IPS-NIHi7 (cell line): Measurements from ENCODE around the gene ATXN10.
"Not testable (repeated sequence)": the region's sequence is repeated elsewhere in the genome, so short reads cannot be mapped to it uniquely, and the experiment has no call there.

ENCODE experiments used
- DNase-seq: peaks from one replicate; pipeline ENCODE4 v3.0.0; 2012; ENCODE audit warnings: mixed read lengths; ENCODE audit errors: extremely low spot score

ATXN10 gene

DNA sequence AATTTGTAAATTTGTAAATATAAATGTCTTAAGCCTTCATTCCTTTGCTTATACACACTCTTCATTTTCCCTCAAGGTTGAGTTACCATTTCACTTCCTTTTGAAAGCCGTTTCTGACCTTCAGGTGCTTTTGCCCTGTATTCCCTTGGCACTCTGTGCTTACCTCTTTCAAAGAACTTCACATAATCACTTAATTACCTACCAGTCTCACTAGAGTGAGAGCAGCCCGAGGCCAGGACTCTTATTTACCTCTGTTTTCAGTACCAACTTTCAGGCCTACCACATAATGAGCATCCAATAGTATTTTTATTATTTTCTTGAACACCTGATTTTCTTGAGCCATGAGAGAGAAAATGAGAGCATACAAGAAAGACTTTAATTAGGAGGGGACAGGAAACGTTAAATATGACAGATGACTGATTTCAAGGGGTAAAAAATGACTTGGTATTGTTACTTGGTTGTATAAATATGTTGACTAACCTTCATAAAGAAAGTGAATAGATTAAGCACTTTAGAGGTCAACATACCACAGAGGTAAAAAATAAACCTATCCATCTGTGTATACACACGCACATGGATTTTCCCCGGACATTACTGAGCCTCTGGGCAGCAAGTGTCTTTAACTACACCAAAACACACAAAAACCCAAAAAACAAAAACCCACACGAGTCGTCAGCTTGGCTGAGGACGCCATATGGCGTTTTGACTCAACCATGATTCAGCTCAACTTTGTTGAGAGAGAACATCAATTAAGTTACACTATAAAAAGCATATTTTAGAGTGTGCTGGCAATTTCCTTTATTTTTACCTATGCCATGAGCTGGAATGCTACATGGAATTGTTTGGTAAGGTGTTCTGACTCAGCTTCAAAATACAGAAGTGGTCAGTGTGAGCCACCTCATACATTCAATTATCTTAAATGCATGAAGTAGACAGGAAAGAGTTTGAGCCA, 7.6 kb downstream of the ATXN10 start:
- no peak for DNase-seq

DNA sequence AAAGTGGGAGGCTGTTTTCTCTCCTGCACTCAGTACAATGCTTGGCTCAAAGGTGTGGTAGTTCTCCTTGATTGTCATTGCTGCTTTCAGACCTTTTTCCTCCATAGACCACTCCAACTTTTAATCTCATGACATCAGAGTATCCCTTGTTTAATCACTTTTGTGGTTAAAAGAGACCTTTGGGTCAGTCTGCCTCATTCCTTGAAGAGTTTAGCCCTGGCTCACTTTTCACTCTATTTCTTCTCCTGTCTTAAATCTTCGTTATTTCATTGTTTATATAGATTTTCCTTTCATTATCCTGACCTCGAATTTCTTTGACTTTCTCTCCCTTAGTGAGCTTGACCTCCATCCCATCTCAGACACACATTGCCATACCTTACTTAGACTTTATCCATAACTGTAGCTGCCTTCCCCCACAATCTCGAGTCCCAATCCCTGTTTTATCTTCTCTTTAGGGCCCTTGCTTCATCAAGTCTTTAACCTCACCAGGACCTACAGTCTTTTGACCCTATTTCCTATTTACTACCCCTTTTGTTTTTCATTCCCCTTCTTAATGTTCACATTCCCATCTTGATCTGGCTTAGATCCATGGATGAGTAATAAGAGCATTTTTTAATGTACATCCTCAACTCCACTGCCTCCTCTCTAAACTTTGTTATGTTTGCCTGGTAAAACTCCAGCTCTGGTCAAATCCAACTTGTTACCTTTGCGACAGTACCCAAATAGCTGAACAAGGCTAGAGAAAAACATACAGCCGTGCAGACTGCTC, 9.5 kb downstream of the ATXN10 start:
- no peak for DNase-seq

DNA sequence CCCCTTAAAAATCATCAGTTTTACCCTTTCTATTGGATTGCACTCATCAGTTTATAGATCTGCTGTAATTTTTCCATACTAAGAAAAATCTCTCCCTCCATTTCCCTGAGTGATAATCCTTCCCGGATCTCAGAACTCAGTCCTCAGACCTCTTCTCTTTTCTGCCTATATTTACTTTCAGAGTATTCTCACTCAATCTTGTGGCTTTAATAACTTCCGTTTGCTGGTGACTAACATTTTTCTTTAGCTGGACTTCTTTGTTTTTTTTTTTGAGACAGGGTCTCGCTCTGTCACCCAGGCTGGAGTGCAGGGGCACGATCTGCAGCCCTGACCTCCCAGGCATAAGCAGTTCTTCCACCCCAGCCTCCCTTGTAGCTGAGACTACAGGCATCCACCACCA, 10.4 kb downstream of the ATXN10 start:
- no peak for DNase-seq

DNA sequence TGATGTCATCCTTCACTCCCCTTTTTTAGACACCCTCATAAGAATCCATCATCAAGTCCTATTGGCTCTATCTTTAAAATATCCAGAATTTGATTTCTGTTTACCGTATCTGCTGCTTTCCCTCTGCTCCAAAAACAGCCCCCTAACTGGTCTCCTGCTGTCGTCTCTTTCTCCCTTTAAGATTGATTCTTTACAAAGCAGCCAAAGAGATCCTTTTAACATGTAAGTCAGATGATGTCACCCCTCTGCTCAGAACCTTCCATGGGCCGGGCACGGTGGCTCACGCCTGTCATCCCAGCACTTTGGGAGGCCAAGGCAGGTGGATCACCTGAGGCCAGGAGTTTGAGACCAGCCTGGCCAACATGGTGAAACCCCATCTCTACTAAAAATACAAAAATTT, 11.1 kb downstream of the ATXN10 start:
- not testable (repeated sequence) for DNase-seq

DNA sequence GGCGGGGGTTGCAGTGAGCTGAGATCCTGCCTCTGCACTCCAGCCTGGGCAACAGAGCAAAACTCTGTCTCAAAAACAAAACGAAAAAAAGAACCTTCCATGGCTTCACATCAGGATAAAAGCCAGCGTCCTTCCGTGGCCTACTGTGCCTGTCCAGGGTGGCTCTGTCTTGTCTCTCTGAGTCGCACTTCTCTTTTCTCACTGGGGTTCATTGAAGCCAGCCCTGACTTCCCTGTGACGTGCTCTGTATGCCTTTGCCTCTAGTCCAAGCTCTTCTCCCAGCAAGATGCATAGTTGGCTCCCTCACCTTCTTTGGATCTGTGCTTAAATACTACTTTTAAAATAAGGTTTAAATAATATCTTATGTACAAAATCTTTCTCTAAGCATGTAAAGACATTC, 11.6 kb downstream of the ATXN10 start:
- DNase-seq, result no peak

DNA sequence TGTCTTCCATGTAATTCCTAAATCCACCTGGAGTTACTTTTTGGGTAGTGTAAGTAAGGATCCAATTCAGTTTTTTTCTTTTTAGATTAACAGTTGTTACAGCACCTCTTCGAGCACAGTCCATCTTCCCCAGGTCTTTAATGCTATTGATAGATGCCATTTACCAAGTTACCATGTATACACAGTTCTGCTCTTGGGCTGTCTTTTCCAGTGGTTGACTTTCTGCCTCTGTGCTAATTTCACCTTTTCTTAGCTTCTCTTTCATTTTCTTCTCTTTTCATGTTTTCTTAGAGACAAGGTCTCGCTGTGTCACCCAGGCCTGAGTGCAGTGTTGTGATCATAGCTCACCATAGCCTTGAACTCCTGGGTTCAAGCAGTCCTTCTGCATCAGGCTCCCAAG, 12.0 kb downstream of the ATXN10 start:
- DNase-seq, result no peak

DNA sequence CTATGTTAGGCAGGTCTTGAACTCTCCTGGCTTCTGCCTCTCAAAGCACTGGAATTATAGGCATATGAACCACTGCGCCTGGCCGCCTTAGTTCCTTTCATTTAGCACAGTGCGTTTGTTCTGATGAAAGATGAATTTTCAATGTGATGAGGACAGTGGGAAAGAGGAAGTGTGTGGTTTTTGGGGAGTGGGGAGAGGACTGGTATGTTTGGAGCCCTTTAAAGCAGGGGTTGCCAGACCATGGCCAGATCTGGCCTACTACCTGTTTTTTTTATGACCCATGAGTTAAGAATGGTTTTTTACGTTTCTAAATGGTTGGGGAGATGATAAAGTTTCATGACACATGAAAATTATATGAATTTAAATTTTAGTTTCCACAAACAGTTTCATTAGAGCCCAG, 12.5 kb downstream of the ATXN10 start:
- DNase-seq, result no peak

DNA sequence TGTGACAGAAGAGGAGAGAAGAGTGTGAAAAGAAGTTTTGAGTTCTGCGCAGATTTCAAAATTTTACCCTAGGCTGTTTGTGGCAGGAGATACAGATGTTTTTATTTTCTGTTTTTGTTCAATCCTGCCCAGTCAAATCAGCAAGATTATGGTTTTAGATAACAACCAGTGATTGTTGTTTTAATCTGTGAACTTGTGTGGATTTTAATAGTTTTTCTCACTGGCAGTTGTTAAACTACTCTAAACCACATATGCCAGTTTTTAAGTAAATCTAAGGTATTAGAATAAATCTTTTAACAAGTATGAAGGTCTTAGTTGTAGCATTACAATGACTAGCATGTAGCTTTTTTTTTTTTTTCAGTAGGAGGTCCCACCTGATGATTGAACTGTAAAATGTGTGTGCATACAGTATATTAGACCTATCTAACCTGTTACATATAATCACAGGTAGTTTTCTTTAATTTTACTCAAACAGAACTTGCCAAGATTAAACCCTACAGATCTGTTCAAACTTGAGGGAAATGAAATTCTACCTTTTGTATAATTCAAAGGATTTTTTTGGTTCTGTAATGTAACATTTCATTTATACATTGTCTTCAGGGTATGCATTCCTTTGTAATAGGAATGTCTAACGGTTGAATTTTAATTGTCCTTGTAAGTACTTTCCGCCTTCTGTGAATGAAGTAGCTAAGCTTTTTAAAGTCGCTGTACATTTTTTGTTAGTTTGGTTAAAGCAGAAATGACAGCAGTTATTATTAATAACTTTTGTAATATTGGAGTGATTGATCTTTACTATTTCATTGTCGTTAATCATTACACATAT, 13.3 kb downstream of the ATXN10 start:
- DNase-seq, result no peak

DNA sequence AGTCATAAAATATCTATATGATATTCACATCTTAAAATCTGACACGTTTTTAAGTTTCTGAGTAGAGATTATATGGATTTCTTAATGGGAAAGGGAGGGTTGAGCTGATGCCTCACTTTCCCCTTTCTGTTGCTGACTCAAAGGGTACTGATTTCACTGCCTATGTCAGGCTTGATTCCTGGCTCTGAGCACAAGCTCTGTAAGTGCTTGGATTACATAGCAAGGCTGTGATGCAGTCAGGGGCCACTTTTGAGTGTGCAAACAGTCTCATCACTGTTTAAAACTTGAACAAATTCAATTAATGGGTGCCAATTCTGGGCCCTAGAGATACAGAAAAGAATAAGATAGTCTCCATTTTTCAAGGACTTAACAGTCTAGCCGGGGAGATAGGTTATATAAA, 14.4 kb downstream of the ATXN10 start:
- no peak for DNase-seq

DNA sequence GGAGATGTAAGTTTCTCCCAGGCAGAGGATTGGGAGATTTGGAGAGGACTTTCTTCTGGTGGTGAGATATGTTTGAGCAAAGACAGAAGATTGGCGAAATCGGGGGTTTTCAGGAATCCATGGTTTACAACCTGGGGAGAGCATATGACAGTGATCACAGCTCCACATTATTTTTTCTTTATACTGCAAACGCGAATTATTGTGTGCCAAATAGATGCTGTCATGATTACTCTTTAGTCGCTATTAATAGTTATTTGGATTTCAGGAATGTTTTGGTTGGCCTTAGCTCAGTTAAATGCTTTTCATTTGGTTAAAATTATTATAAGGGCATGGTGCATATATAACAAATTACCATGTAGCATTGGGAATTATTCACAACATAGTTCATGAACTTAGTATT, 15.2 kb downstream of the ATXN10 start:
- no peak for DNase-seq

DNA sequence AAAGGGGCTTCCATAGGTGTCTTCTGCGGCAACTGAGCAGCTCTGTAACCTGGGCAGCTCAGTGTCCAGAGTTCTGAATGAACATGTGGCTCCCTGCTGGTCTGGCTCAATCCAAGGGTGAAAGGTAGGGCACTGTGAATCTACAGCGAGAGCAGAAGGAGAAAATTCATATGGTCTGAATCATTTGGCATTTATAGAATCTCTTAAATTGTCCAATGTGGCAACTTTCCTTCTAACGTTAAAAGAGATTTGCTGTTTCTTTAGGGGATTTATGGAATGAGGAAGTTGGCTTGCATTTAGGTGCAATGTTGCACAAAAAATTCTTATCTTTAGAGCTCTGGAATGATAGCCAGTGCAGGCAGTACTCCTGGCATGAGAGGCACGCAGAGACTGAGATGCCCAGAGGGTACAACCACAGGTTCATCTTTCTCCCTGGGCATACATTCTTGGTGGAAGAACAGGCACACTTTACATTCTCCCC, 17.0 kb downstream of the ATXN10 start:
- DNase-seq, result no peak

DNA sequence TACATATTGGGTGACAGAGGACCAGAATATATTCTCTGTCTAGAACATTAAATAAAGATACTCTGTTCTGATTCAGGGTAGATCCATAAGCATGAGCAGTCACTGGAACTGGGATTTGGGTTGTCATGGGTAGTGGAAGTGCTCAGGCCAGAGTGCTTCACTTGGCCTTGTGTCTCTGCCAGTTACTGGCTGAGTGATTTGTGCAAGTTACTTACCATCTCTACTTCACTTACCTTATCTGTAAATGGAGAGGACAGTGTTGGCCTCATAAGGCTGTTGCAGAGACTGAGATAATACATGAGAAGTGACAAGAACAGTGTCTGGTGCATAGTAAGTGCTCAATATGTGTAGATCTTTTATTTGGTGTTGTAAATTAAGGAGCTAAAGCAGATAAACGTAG, 17.6 kb downstream of the ATXN10 start:
- no peak for DNase-seq

DNA sequence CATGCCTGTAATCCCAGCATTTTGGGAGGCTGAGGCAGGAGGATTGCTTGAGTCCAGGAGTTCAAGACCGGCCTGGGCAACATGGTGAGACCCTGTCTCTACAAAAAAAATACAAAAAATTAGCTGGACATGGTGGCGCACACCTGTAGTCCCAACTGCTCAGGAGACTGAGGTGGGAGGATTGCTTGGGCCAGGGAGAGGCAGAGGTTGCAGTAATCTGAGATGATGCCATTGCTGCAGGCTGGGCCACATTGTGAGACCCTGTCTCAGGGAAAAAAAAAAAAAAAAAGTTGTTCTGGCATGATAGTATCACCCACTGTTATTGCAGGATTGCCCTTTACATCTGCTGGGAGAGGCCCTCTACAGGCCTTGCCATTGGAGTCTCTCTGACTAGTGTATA, 18.4 kb downstream of the ATXN10 start:
- DNase-seq, result no peak

DNA sequence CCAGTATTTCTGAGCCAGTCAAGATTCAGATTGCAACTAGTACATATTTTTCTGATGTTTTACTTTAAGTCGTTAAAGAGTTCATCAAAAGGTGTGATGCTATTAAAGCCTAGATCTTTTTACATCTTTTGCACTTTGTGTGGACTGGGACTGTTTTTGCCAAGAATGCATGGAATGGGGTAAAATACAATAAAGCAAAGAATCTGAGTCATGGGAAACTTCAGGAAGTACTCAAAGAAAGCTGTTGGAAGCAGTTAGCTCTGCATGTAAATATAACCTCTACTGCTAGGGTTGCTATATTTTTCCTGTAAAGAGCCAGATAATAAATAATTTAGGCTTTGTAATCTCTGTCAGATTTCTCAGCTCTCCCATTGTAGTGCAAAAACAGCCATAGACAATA, 20.9 kb downstream of the ATXN10 start:
- no peak for DNase-seq

DNA sequence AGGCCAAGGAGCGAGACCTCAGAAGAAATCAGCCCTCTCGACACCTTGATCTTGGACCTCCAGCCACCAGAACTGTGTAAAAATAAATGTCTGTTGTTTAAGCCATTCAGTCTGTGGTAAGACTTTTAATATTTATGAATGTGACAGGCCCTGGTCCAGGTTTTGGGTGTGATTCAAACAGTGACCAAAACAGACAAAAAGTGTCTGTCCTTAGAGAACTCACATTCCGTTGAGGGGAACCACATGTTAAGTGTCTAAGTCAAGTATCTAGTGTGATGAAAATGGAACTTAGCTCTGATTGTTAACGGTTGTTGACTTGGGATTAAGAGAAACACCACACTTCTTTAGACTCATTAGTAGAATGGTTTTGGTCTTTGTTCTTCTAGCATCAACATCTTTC, 22.2 kb downstream of the ATXN10 start:
- no peak for DNase-seq

DNA sequence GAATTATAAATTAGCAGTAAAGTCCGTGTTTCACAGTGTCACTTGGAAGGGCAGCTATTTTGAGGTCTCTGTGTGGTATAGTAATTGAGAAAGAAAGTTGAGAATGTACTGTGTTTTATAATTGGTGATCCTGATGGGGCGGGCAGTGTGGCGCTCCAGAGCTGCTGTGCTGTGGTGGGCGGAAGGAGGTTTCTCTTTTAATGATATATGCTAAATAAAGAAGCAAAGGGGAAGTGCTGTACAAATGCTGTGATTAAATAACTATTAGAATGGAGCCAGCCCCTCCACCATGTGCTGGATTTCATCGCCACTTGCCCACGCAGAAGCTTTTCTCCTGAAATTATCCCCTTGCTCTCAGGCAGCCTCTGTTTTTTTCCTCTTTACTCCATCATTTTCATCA, 24.6 kb downstream of the ATXN10 start:
- no peak for DNase-seq

DNA sequence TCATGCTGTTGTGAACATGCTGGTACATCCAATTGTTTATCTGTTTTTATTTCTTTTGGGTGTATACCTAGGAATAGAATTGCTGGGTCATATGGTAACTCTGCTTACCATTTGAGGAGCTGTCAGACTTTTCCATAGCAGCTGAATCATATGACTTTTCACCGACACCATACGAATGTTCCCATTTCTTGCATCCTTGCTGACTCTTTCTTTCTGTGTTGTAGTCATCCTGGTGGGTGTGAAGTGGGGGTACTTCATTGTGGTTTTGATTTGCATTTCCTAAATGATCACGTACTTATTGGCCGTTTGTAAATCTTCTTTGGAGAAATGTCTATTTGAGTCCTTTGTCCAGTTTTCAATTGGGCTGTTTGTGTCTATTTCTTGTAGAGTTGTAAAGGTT, 26.5 kb downstream of the ATXN10 start:
- no peak for DNase-seq

DNA sequence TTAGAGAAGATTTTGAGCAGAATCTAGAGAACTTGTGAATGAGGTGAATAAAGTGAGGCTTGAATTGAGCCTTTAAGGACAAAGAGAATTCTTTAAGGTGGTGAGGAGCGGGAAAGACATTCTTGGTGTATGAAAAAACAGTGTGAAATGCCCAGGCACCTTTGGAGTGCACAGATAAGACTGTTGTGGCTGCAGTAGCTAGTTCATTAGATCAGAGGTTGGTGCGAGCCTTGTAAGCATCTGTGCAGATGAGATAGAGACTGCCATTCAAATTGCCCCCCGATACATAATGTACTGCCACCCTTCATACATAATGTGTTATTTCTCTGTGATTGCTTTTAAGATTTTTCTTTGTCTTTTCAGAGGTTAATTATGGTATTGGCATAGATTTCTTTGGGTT, 31.3 kb downstream of the ATXN10 start:
- DNase-seq, result no peak

DNA sequence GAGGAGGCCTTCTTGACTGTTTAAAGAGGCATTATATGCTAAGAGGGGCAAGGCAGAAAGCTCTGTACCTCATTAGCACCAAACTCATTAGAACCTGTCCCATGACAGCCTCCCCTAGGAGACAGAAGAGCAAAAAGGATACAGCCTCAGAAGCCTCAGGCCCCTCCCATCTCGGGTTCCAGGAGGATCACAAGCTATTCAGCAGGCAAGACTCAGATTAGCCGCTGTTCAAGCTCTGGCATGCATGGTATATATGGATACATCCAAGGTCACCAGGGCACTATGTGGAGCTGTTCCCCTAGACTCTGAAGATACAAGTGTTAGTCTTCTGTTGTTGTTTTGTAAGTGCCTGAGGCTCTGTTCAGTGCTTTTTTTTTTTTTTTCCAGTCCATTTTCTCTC, 32.1 kb downstream of the ATXN10 start:
- peak; percentile 28 for DNase-seq

DNA sequence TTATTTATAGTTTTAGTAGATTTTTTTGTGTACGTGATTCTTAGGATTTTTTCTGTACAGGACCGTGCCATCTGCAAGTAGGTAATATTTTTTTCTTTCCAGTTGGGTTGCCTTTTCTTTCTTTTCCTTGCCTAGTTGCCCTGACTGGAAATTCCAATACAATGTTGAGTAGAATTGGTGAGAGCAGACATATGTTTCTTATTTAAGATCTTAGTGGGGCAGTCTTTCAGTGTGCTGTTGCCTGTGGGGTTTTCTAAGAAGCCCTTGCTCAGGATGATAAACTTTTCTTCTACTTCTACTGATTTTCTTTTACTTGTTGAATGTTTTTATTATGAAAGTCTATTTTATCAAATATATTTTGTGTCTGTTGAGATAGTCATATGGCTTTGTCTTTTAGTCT, 33.0 kb downstream of the ATXN10 start:
- no peak for DNase-seq

DNA sequence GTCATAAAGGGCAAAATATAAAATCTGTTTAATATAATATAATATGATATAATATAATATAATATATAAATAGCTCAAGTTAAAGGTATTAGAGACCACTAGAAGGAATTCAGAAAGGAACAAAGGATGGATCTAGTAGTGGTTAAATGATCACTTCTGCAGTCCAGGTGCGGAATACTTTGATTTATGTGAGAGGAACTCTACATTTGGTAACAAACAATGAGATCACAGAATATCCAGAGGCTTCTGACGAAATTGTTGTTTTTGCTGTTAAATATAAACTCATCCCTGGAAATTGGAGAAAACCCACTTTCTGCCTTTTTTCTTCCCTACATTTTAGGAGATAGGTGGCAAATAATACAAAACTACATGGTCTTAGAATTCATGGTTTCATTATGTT, 36.0 kb downstream of the ATXN10 start:
- DNase-seq, result no peak

DNA sequence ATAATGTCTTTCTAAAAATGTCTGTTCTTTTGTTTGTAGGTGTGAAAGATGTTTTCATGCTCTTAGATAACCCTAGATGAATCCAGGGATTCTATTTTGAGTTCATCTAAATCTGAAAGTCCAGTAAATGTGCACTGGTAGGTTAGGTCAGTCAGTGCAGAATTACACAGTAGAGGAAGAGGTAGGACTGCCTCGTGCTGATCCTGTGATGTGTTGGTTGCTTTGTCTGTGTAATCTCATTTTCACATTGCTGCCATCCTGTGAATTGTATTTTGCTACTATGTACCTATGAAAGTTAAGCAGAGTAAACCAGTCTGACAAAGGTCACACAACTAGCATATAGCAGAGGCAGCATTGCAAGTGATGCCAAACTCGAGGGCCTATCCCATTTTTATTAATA, 36.5 kb downstream of the ATXN10 start:
- DNase-seq, result no peak
